PFSK-1 (cell line): ENCODE measurements around the gene TTC27.

Experiments used
- FOXP2 ChIP-seq: optimal IDR thresholded peaks from 2 replicates; pipeline ENCODE3; 2011; ENCODE audit warnings: borderline replicate concordance, control low read depth, inconsistent platforms; ENCODE audit not compliant: insufficient read depth; ENCODE audit errors: extremely low read length, extremely low read depth
- POLR2AphosphoS5 ChIP-seq: IDR thresholded peaks from 2 replicates; pipeline ENCODE4 v1.6.1; 2012; ENCODE audit warnings: low read depth, mild to moderate bottlenecking, control low read depth, low read length, moderate library complexity
- REST ChIP-seq, 2 experiments: IDR thresholded peaks; 2 replicates each; pipeline versions ENCODE4 v1.6.1 to v1.8.0; 2011 to 2012; ENCODE audit warnings: low read depth in 2 of 2, low read length in 2 of 2, control low read depth in 1 of 2, inconsistent platforms in 1 of 2, mild to moderate bottlenecking in 1 of 2, moderate library complexity in 1 of 2; ENCODE audit not compliant: insufficient read depth in 1 of 2
- SIN3A ChIP-seq: IDR thresholded peaks from 2 replicates; pipeline ENCODE4 v1.6.1; 2012; ENCODE audit warnings: mild to moderate bottlenecking, low read length, moderate library complexity, borderline replicate concordance; ENCODE audit not compliant: insufficient read depth
- TAF1 ChIP-seq: IDR thresholded peaks from 2 replicates; pipeline ENCODE4 v1.6.1; 2012; ENCODE audit warnings: low read length, control low read depth, borderline replicate concordance; ENCODE audit not compliant: insufficient read depth

Gene TTC27

GRCh38 chr2:32801741-32802140 is 173.9 kb downstream of the TTC27 start:
- no peak for TF ChIP-seq REST (IDR thresholded peaks at IDR 0.05; ENCODE audit: insufficient read depth in 1 of 2, low read depth in 2 of 2, low read length in 2 of 2)
- TF ChIP-seq POLR2AphosphoS5: no peak
- TF ChIP-seq FOXP2: no peak
- TF ChIP-seq TAF1: no peak
- TF ChIP-seq SIN3A: no peak

DNA sequence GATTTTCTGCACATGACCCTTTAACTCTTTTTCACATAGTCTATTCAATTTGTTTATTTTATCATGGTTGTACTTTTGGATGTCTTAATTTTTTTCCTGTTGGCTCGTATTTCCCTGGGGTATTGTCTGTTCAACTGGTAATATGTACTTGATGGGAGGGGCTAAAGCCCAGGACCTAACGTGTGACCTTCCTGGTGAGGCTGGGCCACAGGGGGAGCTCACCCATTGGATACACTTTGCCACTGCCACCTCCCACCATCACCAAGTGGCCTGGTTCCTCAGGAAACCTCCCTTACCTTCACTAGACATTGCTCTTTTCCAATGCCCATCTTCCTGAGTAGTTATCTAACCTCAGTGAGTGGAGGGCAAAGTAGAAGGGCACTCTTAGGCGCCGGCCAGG is 175.0 kb downstream of the TTC27 start:
- TF ChIP-seq SIN3A (no peak), POLR2AphosphoS5 (no peak), TAF1 (no peak), FOXP2 (no peak), REST (IDR thresholded peaks at IDR 0.05; ENCODE audit: insufficient read depth in 1 of 2, low read depth in 2 of 2, low read length in 2 of 2) (no peak)

GRCh38 chr2:32804205-32804604 is 176.4 kb downstream of the TTC27 start:
- no peak for TF ChIP-seq TAF1
- TF ChIP-seq SIN3A: no peak
- TF ChIP-seq FOXP2: no peak
- no peak for TF ChIP-seq REST (IDR thresholded peaks at IDR 0.05; ENCODE audit: insufficient read depth in 1 of 2, low read depth in 2 of 2, low read length in 2 of 2)
- TF ChIP-seq POLR2AphosphoS5: no peak

DNA sequence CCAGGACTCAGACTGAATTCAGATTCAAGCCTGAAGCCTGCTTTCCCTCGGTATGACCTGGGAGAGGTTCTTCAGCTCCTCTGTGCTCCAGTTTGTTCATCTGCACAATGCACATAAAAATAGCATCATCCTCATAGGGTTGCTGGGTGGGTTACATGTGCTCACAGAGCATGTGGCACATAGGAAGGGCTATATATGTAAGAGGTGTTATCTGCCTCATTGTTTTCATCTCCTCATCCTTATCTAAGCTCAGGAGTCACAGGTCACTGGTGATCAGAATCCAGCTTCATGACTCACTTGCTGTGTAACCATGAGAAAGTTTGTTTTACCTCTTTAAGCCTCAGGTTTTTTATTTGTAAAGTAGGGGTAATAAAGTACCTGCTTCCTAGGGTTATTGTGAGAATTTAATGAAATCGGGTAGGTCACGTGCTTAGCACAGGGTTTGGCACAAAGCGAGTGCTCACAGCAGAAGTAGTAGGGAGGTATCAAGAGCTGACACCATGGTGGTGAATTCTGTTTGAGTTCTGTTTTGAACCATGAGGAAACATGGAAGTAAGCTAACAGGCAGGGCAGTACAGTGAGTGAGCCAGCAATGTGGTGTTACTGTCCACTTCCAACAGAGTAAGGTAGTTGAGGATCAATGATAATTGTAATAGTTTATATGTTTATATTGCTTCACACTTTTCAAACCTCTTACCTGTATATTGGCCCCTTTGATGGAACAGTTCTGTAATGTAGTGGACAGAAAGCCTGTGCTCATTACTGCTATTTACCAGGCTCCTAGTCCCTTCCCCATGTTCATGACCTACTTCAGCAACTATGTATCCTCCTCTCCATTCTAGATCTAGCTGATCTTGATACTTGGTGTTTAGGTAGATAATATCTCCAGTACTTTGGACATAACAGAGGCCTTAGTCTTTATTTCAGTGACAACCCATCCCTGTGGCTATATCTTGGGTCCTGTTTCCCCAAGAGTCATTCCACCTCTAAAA is 177.6 kb downstream of the TTC27 start:
- TF ChIP-seq REST (IDR thresholded peaks at IDR 0.05; ENCODE audit: insufficient read depth in 1 of 2, low read depth in 2 of 2, low read length in 2 of 2): no peak
- no peak for TF ChIP-seq FOXP2
- no peak for TF ChIP-seq TAF1
- TF ChIP-seq POLR2AphosphoS5: no peak
